HG03280 (cell line): ENCODE results near the gene ACSS2.

Experiments
- ATAC-seq: cut with Tn5 transposase; IDR thresholded peaks from one replicate; pipeline ENCODE4 v1.9.1; 2021; ENCODE audit warnings: mild to moderate bottlenecking, moderate library complexity; ENCODE audit not compliant: unreplicated experiment

Gene ACSS2, protein sequence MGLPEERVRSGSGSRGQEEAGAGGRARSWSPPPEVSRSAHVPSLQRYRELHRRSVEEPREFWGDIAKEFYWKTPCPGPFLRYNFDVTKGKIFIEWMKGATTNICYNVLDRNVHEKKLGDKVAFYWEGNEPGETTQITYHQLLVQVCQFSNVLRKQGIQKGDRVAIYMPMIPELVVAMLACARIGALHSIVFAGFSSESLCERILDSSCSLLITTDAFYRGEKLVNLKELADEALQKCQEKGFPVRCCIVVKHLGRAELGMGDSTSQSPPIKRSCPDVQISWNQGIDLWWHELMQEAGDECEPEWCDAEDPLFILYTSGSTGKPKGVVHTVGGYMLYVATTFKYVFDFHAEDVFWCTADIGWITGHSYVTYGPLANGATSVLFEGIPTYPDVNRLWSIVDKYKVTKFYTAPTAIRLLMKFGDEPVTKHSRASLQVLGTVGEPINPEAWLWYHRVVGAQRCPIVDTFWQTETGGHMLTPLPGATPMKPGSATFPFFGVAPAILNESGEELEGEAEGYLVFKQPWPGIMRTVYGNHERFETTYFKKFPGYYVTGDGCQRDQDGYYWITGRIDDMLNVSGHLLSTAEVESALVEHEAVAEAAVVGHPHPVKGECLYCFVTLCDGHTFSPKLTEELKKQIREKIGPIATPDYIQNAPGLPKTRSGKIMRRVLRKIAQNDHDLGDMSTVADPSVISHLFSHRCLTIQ

DNA sequence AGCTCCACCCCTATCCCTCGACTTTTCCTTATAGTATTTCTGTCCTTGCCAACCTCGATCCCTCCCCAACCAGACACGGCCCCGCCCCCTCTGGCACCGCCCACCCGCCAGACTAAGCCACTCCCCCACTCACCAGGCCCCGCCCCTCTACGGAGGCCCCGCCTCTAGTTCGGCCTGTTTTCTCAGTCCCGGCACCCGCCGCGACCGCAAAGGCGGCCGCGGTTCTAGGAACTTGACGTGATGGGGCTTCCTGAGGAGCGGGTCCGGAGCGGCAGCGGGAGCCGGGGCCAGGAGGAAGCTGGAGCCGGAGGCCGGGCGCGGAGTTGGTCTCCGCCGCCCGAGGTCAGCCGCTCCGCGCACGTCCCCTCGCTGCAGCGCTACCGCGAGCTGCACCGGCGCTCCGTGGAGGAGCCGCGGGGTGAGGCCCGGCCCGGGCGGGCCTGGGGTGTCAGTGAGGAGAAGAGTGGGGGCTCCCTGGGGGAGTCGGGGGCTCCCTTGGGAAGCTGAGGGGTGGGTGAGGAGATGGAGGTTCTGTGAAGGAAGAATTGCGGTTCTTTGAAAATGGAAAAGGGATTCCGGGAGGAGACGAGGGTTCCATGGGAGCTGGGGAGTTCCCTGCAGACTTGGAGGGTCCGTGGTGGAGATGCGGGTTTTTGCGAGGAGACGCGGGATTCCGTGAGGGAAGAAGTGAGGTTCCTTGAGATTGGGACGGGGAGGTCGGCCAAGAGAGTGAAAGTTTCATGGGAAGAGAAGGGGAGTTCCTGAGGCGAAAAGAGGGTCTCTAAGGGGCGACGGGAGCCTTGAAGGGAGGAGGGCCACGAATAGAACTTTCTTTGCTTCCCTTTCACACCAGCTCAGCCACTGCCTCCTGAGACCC is at the start of gene ACSS2:
Gene ACSS2 (plus strand): TSS at position 207 of the 877 bp plus-strand sequence. CDS start 34 bp downstream, at position 241.
- peak; percentile 65 for ATAC-seq

DNA sequence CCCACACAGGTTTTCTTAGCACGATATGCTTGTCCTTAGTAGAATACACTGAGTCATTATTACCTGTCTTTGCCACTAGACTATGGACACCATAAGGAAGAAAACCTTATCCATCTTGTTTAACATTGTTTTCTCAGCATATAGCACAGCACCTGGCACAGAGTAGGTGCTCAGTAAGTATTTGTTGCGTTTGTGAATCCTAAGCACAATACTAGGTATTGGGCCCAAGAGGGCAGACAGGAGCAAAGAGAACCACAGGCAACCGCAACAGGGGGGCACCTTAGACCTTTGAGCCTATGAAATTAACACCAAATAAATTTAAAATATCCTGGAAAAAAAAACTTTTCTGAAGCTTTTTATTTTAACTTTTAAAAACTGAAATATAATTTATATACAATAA is 47.2 kb upstream of the ACSS2 start:
- no peak for ATAC-seq

DNA sequence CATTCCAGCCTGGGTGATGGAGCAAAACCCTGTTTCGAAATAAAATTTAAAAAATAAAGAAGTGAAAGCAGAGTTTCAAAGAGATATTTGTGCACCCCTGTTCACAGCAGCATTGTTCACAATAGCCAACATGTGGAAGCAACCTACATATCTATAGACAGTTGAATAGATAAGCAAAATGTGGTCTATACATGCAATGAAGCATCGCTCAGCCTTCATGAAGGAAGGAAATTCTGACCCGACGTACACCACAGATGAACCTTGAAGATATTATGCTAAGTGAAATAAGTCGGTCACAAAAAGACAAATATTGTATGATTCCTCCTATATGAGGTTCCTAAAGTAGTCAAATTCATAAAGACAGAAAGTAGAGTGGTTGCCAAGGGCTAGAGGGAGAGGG is 44.5 kb upstream of the ACSS2 start:
- no peak for ATAC-seq

DNA sequence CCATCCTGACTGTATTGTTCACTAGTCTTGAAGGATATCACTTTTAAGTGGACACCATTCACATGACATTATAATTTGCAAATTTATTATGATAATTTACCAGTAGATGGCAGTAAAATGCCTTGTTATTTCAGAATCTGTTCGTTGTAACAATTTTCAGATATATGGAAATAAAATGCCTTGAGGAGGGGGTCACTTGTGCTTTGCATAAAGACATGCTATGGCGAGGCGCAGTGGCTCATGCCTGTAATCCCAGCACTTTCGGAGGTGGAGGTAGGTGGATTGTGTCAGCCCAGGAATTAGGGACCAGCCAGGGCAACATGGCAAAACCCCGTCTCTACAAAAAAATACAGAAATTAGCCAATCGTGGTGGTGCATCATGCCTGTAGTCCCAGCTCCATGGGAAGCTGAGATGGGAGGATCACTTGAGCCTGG is 41.9 kb upstream of the ACSS2 start:
- no peak for ATAC-seq

DNA sequence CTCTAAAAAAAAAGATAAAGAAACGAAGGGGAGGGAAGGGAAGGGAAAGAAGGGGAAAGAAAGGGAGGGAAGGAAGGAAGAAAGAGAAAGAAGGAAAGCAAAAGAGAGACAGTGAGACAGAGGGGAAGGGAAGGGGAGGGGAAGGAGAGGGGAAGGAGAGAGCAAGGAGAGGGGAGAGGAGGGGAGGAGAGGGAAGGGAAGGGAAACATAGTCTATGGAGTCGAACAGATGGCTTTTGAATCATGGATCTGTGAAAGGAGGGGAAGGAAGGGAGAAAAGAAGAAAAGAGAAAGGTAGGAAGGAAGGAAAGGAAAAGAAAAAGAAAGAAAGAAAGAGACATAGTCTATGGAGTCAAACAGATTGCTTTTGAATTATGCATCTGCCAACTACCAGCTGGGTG is 34.3 kb upstream of the ACSS2 start:
- no peak for ATAC-seq

DNA sequence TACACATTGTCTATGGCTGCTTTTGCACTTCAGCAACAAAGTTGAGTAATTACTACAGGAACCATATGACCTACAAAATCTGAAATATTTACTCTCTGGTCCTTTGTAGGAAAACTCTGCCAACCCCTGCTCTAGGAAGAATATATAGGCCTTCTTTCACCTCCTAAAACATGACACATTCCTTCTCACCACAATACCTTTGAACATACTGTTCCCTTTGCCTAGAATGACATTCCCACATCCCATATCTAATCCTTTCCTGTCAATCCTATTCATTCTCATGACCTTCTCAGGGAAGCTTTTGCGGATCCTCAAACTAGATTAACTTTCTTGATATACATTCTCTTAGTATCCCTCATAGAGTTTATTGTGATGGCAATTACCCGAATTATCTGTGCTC is 33.0 kb upstream of the ACSS2 start:
- no peak for ATAC-seq

DNA sequence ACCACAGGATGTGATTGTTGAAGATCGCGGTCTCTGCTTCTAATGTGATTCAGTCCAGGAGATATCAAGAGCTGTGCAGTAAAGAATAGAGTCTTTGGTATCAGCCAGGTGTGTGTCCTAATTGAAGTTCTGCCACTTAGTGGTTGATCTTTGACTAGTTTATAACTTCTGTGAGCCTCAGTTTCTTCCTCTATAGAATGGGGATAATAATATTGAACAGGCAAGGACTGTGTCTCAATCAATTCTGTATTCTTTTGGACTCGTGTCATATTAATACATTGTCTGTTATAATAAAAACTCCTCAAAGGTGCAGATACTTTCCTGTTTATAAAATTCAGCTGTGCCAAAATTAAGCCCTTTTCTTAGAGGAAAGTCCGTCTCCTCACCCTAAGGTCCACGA is 27.8 kb upstream of the ACSS2 start:
- no peak for ATAC-seq

DNA sequence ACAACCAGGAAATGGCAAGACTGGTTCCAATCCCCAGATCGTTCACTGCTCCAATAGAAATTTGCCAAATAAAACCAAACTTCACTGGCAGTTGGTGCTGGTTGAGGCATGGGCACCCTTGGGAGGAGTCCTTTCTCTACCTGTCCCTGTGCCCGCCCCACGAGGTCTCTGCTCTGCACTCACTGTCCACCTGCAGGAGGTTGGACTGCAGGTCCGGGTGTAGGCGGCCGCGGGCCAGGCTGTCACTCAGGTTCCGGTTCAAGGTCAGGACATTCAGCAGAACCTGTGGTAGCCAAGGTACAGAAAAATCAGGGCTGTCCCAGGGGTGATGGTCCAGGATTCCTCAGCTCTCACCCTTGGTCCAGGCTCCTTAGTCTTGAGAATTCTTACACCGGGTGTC is 26.6 kb upstream of the ACSS2 start:
- ATAC-seq, result no peak

DNA sequence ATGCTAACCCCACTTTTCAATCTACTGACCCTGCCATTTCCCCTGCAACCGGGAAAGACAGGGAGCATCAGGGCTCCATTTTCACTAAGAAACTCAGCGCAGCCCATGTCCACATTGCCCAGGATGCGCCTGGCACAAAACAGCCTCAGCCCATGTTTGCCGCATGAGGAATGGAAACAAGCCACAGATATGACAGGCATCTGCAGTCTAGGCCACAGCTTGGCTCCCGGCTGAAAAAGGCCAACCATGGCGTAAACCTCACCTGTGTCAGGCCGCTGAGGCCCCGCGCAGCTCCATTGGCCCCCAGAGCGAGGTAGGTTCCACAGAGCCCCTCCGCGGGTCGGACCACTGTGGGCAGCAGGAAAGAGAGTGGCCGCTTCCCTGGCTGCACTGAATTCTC is 25.4 kb upstream of the ACSS2 start:
- ATAC-seq, result no peak

DNA sequence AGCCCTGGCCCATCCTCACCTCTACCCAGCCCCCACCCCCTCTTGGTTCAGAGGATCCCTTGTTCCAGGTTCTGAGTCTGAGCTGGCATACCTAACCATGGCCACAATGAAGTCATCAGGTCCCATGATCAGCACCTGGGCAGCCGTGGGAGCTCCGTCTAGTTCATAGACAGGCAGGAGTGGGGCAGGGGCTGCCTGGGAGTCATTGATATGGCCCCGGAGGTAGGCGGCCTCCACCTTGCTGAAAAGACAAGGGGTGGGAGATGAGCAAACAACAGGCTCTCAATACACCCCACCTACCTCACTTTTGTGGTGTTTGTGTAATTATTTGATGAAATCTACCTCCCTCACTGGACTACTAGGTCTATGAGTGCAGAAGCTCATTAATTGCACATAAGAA is 24.1 kb upstream of the ACSS2 start:
- ATAC-seq, result no peak

DNA sequence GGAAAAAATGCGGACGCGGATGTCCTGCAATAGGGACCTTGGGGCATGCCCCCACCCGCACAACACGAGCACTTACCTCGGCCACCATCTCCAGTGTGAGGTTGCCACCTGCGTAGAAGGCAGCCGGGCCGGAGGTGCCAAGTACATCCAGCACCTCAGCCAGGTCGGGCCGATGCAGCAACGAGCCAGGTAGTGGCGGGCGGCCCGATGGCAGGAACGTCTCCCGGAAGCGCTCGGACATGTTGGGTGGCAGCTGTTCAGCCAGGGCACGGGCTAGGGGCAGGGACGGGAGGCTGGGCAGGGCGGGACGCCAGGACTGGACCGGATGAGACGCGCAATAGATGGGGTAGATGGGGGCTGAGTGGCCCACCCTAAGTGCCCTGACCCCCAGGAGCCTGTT is 17.0 kb upstream of the ACSS2 start:
- no peak for ATAC-seq

DNA sequence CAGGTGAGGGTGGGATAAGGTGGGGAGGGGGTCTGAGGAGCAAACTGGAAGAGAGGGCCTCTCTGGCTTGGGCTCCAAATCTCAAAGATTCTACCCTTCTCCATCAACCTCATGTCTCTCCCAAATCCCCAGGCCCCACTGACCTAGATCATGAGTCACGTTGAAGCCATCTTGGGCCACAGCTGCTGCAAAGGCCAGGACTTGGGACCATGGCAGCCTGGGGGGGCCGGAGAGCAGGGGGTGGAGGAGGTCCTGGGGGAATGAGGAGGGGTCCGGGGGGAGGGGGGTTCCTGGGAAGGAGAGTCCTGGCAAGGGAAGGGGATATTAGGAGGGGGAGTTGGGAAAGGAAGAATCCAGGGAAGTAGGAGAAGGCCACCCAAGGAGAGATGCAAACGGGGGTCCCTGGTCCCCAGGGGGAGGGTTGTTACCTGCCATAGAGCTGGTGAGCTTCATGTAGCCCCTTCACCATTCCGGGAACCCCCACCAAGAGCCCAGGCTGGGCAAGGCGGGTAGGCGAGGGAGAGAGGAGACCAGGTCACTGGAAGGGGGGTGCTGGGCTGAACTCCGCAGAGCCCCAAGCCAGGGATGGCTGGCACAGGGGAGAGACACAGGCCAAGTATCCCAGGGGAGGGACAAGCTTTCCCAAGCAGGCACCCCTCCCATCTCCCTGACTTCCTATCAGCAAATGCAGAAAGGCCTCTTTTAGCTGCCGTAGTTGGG is 16.4 kb upstream of the ACSS2 start:
- no peak for ATAC-seq

DNA sequence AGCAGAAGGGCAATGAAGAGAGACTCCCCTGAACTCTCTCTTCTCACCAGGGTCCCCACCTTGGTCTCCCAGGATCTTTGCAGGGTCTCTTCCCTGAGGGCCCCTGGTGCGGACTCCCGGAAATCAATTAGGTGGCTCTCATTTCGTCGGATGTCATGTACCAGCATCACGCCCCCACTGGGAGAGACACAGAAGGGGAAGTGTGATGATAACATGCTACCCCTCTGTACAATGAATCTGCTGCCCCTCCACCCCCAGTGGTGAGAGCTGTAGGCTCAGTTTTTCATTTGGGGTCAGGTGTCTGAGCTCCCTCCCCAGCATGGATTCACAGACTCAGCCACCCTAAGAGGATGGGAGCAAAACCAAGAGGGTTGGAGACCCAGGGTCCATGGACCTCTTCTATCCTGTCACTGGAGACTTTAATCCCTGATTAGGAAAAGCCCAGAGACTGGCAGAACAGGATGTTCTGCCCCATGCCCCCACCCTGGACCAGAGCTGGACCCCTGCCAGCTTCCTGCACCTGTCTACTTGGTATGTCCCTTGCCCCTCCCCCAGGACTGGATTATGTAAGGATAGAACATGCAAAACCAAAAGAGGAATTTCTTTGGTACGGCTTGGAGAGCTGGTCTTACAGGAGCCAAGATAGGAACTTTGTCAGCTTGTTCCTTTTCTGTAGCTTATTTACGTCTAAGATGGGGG is 14.9 kb upstream of the ACSS2 start:
- no peak for ATAC-seq

DNA sequence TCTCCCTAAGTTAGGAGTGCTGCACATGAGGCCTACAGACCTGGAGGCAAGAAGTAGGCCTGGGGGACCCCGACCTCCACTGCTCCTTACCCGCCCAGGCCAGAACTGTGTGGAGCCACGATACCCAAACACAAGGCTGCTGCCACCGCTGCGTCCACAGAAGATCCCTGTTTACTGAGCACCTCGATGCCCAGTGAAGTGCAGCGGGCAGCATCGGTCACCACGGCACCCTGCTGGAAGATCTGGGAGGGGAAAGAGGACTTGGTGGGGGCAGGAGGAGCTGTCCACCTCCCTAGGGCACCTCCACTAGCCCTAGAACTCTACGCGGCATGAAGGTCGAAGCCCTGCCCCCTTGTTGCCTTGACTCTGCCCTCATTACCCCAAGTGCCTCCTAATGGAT is 13.7 kb upstream of the ACSS2 start:
- ATAC-seq, result no peak

DNA sequence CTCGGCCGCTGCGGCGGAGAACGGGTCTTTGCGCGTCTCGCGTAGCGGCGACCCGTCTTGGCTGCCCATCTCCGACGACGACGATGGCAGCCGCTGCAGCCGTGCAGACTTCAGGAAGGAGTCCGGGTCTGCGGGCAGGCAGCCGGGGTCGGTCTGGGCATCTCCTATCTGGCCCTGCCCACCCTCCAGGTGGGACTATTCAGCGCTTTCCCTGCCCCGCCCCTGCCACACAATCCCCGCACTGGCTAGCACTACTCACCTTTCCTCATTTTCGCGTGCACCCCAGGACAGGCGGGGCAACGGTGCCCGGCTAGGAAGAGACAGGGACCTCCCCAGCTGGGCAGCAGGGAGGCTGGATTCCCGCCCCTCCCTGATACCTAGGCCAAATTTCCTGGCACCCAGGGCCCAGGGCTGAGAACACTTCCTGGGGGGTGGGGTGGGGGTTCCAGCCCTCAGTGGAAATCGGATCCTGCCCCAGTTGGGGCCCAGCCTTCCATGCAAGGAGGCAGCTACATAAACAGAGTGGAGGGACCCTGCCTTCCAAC is 12.9 kb upstream of the ACSS2 start:
- no peak for ATAC-seq

DNA sequence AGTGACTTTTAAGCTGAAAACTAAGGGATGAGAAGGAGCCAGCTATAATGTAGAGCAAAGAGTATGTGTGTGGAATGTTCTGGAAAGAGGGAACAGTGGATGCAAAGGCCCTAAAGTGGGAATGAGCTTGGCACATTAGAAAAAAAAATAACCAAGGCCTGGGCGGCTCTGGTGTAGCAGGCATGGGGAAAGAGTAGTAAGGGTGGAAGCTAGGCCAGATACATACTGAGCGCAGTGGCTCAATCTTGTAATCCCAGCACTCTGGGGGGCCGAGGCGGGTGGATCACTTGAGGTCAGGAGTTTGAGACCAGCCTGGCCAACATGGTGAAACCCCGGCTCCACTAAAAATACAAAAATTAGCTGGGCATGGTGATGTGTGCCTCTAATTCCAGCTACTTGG is 12.2 kb upstream of the ACSS2 start:
- no peak for ATAC-seq

DNA sequence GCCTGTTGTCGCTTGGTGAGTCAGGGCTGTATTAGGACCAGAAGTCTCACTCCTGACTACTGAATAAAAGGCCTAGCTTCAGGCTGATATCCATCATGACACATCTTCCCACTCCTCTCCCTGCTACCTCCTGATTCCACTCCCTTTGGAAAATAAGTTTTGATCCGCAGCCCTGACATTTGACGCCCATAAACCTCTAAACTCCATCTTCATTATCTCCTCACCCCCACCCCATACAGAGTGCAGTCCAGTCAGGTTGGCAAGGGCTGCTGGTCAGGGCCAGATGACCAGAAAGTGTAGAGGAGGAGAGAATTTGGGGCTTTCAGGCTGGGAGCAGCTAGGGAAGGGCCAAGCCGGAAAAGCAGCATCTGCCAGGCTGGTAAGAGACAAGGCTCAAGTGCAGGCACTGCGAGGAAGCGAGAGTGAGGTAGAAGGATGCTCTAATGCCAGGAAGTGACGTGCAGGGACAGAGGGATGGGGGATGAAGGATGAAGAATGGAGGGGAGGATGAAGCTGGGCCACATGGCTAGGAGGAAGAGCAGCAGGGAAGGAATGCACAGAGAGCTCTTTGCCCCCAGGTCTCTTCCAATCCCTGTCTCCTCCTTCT is 5.0 kb upstream of the ACSS2 start:
- ATAC-seq, result no peak

DNA sequence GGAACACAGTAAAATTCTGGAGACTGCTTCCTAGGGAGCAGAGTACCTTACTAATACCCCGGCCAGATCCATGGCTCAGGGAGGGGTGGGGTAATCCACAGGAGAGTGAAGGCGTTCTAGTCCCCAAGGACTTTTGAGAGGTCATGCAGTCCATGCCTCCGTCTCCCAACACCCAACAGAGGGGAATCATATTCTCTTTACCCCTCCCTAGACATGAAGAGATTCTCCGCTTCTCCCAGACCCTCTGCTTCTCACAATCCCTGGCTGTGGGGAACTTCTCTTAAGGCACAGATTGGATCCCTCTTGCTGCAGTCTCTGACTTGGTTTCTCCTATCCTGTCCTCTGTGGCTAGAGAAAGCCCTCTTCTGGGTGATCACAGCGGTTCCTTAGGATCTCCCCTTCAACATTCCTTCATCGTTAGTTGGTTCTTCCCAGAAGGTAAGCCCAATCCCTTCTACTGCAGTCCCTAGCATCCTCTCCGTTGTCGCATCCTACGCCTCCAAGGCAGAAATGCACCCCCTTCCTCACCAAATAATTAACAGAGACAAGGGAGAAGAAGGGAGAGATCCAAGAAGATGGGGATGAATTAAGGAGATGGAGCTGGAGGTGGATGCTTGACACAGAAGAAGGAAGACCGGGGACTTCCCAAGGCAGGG is 4.3 kb upstream of the ACSS2 start:
- no peak for ATAC-seq

DNA sequence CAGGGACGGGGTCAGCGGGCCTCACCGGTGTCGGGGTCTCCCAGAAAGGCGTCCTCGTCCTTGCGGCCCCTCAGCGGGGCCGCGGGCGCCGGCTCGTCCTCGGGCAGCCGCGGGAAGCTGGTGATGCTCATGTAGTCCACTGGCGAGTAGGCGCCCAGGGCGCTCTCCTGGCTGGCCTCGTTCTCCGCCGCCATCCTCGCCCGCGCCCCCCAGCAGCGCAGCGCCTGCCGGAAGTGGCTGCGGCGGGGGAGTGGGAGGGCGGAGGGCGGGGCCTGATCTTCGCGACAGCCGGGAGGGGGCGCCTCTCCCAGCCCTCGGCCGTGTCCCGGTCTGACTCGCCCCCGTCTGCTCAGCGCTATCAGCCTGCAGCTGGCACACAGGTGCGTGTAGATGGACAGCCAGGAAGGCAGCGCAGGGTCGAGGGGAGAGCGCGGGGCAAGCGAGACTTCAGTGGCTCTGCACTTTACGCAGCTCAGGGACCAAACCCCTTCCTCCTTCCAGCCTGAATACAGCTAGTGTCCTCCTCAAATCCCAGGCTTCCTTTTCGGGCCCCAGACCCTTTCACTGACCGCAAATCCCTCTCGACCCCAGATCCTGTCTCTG is 3.7 kb upstream of the ACSS2 start, which contains the start of gene GGT7:
Gene GGT7 (minus strand): TSS at position 235 of the 603 bp plus-strand sequence. CDS start 41 bp downstream, at position 194.
- peak; percentile 34 for ATAC-seq
